D721Med (cell line): ENCODE data around the gene DPP8.
"Not testable (repeated sequence)": the region's sequence is repeated elsewhere in the genome, so short reads cannot be mapped to it uniquely, and the experiment has no call there.

Experiments used
- DNase-seq: peaks from one replicate; pipeline ENCODE4 v3.0.0; 2011; ENCODE audit warnings: low spot score; ENCODE audit not compliant: insufficient read length
- FAIRE-seq: peaks from 2 replicates; lab custom pipeline; 2011; peaks lifted over from hg19 to GRCh38; lab: Jason Lieb, UNC
- CTCF ChIP-seq: IDR thresholded peaks from 2 replicates; pipeline ENCODE4 v1.5.1; 2012; ENCODE audit warnings: mild to moderate bottlenecking, control low read depth; ENCODE audit not compliant: insufficient read depth; ENCODE audit errors: missing control alignments

DPP8 gene

GRCh38 chr15:65460741-65461347 is 56.6 kb downstream of the DPP8 start:
- TF ChIP-seq CTCF, result no peak
- DNase-seq, result no peak
- no peak for FAIRE-seq

- not testable (repeated sequence) for FAIRE-seq, DNase-seq
Observed at GRCh38 chr15:65455256-65455655, 62.2 kb downstream of the DPP8 start.

GRCh38 chr15:65451989-65452388 is 65.5 kb downstream of the DPP8 start:
- no peak for DNase-seq
- no peak for FAIRE-seq
- no peak for TF ChIP-seq CTCF

- no peak for TF ChIP-seq CTCF
- no peak for FAIRE-seq
- no peak for DNase-seq
Observed at GRCh38 chr15:65450556-65450955, 66.9 kb downstream of the DPP8 start.

- no peak for TF ChIP-seq CTCF
- DNase-seq (no peak), FAIRE-seq (no peak)
Observed at GRCh38 chr15:65447145-65447544, 70.3 kb downstream of the DPP8 start.

GRCh38 chr15:65434201-65434600 is 83.3 kb downstream of the DPP8 start:
- DNase-seq (no peak), FAIRE-seq (no peak)
- no peak for TF ChIP-seq CTCF

GRCh38 chr15:65431731-65432130 is 85.8 kb downstream of the DPP8 start:
- FAIRE-seq (no peak), DNase-seq (no peak)
- no peak for TF ChIP-seq CTCF
